ENCODE data around the gene CTAG1A.

GRCh38 chrX:154603438-154604430, 18.8 kb downstream of the CTAG1A start:
- TF ChIP-seq POLR2AphosphoS5 (IDR thresholded peaks at IDR 0.05; ENCODE audit: low read depth, low read length) (no peak), TAF1 (IDR thresholded peaks at IDR 0.05; ENCODE audit: low read depth, low read length) (no peak), SPI1 (IDR thresholded peaks at IDR 0.05; ENCODE audit: low read depth, low read length) (no peak), POLR2A (IDR thresholded peaks at IDR 0.05; ENCODE audit: low read depth, low read length) (no peak)

Data from GM12891 (cell line).